DMS153 treated with DMSO at 0.1 percent for 48 hours (cell line): ENCODE data around the gene POLR1A.

Experiments used
- DNase-seq: peaks from one replicate; lab custom pipeline; 2025; ENCODE audit not compliant: unreplicated experiment; lab: John Stamatoyannopoulos, UW

POLR1A gene

DNA sequence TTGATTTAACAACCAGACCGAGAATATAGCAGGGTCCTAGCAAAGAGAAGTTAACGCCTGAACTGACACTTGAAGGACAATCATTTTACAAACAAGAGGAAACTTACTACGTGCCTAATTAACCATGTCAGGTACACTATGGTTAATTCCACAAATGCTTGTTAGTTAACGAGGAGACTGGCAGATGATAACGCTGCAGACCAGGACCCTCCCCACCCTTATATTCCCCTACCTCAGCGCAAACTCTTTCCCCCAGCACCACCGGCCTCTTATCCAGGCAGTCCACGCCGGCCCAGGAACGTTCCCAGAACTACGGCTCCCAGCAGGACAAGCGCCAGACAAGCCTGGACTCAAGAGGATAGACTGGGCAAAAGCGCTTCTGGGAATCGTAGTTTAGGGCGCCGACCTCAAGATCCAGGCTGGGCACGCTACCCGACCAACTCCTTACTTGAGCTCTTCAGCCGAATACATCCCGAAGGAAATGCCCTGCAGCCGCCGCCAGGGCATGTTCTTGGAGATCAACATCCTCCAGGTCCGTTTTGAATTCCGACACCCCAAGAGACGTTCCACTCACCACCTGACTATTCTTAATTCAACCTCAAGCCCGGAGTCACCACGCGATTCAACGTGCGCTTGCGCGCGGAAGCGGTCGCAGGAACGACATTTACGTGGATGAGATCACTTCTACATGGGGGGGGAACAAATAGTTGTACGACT is at the start of gene POLR1A:
POLR1A (minus strand) TSS at position 635 of the 717 bp plus-strand sequence; CDS start at position 525, 110 bp downstream.
- peak; percentile 87 for DNase-seq

DNA sequence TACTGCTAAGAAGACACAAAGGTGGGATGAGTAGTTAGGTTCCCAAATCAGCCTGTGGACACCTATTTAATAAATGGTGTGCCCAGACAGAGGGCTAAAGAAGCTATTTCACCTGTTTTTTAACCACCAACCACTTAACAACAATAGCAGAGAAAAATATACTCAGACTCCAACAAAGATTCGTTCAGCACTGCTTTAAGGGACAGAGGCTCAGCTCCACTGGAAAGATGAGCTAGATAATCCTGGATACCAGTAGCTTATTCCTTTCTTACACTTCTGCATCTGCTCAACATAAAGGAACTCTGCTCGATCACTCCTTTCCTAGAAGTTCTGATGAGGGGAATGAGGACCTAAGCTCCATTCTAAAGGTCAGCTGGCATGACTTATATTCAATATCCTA is 44.8 kb upstream of the POLR1A start:
- DNase-seq: no peak

DNA sequence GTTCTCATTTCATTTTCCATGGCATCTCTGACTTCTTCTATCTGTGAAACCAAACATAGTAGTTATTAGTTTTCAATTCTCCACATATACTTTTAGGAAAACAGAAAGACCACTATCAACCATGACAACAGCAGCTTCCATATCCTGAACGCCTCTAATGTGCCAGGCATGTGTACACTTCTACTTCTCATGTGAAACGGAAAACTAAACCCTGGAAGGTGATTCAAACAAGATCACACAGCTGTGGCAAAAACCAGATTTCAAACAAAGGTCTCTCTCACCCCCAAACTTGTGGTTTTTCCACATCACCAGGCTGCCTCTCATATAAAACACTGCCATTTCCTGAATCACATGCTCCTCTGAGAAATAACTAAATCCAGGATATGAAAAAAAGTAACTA is 42.1 kb upstream of the POLR1A start:
- DNase-seq: no peak

DNA sequence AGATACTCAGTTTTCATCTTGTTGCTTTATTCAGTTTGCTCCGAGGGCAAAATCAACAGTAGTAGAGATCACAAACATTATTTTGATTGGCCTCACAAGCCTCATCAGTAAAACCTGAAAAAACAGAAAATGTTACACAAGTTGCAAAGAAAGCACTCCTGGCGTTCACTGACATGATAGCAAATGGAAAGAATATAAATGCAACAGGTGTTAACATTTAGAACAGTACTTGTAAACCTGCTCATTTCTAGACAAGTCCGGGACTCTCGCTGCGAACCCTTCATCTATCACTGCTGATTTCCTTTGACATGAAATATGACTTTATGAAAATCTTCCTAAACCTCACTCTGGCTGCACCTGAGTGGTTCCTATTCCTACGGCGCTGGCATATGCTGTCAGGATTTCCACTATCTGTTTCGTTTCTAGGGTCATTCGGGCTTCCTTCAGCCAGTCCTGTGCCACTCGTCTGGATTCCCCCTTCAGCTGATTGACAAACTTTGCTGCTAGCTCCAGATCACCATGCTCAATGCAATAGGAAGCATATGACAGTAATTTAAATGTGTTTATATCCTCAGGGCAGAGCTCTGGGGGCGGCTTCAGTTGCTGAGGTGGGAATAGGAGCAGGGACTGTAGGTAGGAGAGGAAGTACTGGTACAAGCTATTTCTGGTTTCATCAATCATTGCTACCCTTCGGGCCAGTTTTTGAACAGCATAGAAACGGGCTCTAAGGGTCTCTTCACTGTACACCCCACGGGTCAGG is 38.4 kb upstream of the POLR1A start:
- DNase-seq: no peak

DNA sequence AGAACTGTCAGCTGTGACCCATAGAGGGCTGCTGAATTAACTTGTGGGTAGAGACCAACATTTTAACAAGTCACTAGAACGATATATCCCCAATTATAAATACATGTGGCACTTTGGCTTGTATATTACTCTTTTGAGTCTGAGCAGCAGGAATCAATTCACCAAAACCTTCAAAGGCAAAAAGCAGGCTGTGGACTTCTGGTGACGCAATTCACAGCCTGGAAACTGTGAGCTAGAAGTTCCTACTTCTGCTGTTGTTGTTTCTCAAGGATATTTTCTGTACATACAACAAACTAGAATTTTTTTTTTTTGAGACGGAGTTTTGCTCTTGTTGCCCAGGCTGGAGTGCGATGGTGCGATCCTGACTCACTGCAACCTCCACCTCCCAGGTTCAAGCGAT is 37.6 kb upstream of the POLR1A start:
- DNase-seq: no peak

DNA sequence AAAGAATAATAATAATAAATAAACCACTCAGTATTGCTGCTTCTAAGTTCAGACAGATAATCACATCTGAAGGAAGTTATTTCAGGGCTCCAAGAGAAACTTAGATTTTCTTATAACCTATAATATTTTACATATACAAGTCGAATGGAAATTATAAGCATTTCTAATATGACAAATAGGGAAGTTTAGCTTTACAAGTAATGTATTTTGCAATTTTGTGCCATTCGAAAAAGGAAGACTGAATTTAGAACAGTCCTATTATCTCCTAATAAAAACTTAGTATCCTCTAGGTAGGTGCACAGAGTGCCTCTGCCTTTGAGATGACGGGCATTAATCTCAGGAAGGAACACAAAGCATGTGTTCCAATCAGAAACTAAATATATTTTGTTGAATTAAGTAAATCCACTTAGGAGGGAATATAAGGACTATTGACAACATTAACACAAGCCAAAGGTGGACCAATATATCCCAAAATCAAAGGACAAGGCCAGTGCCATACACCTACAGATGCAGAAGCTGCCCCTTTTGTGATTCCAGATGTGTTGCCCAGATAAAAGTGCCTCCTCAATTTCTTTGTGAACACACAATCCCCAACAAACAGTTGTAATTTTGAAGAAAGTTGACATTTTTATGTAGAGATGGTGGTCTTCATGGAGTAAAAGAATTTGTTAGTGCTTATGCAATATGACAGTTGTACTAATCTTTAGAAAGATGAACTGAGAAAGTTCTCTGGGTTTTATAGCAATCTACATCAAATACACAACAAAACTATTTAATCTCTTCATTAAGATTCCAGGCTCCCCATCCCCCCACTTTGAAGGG is 37.0 kb upstream of the POLR1A start:
- no peak for DNase-seq

DNA sequence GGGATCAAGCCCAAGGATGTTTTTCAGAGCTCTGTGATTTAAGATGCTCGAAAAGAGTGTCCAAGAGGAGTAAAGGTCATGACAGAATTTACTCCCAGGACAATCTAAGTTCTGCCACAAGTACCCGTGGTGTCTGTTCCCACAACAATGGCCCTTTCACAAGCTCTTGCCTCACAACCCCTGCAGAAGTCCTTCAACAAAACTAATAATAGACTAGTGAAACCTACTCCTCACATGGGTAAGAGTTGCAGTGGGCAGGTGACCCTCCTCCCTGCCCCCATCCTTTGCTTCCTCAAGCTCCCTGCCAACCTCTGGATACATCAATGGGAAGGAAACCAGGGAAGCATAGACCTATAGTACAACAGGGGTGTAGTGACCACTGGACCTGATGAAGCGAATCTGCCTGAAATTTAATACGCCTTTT is 35.3 kb upstream of the POLR1A start:
- no peak for DNase-seq

DNA sequence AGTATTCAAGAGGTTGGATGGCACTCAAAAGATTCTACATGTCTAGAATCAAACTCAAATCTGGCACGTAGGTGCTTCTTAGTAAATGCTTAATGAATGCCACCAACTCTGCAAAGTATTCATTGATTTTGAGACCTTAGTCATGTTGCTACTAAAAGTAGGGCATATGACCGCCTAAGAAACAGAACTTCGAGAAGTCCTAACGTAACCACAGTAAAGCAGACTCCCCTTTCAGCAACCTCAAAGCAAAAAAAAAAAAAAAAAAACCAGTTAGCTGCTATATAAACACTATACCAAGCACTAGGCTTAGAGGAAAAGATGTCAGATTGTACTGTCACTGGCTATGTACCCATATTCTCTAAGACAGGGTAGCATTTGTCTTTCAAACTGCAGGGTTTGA is 34.3 kb upstream of the POLR1A start:
- DNase-seq: no peak

DNA sequence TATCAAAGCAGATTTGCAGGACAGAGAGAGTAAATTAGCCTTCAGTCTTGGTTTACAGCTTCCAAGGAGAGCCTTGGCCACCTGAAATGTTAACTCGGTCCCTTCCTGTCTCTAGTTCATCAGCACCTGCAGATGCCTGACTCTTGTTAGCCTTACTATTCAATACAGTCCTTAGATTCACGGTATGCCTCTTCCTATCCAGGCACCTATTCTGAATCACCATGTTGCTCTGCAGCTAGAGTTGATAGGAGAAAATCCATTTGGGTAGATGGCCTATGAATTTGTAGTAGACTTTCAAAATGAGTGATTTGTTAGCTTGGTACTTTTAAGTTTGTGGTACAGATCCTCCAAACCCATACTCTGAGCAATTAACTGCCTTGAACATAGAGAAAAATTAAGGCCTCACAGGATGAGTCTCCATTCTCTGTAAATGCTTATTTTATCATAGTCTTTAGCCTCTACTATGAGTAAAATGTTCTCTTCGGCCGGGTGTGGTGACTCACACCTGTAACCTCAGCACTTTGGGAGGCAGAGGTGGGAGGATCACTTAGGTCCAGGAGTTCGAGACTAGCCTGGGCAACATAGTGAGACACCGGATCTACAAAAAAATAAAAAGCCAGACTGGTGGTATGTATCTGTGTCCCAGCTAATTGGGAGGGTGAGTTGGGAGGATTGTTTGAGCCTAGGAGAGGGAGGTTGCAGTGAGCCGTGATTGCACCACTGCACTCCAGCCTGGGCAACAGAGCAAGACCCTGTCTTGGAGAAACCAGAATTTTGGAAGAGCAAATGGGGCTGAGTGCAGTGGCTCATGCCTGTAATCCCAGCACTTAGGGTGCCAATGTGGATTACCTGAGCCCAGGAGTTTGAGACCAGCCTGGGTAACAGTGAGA is 33.3 kb upstream of the POLR1A start:
- DNase-seq: no peak

DNA sequence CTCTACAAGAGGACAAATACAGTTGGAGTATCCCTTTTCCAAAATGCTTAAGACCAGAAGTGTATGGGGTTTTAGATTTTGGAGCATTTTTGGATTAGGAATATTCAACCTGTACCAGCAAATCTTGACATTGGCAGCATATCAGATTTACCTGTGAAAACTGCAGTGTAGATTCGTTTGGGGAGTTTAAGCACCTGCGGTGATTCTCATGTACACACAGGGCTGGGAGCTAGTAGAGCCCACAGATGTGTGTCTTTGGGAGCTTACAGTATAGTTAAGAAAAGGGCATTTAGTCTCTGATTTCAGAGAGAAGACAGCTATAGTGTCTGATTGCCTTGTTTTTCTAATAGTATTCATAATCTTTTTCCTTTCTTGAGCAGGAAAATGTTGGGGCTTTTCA is 30.5 kb upstream of the POLR1A start:
- DNase-seq: no peak

DNA sequence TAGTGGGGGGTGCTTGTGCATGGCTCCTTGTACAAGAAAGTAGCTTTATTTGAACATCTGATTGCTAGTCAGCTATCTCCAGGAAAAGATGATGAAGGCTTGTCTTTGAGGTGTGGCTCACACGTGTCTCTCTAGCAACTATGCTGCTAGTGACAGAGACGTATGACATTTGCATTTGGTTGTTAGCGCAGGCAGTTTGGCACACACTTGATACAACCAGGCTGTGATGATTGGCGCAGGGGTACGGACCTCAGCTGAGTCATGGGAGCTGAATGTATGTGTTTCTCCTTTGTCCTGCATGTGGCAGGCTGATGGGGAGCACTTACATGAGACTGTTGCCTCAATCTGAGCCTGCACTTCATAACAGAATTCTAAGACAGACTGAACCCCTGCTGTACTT is 30.0 kb upstream of the POLR1A start:
- DNase-seq: no peak

DNA sequence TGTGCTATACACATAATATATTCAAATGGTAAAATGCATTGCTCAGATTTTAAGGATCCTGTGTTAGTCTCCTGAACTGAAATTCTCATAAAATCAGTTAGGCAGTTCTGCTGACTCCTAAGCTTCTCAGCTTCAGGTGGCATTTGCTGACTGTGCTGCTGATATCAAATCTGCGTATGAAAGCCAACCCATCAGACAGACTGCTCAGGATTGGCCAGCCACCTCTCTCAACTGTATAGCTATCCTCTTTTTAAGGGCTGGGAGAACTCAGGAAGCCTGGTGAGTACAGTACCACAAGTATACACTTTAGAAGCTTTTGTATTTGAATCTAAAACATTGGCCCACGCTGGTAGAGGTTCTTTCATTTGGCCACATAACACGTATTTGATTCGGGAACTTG is 29.0 kb upstream of the POLR1A start:
- DNase-seq: no peak

DNA sequence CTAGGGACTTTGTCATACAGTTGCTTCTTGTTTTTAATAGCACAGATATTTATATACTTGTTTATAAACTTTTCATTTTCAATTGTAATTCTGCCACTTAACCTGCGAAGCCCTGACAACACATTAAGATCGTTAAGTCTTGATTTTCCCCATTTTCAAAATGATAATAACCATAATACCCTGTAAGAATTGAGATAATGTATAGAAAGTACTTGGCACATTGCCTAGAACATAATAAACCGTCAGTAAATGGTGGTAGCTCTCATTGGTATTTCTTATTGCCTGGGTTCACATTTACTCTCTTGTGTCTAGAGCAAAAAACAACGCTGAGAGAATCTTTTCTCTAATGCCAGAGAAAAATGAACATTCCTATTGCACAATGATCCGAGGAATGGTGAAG is 19.0 kb upstream of the POLR1A start:
- no peak for DNase-seq

DNA sequence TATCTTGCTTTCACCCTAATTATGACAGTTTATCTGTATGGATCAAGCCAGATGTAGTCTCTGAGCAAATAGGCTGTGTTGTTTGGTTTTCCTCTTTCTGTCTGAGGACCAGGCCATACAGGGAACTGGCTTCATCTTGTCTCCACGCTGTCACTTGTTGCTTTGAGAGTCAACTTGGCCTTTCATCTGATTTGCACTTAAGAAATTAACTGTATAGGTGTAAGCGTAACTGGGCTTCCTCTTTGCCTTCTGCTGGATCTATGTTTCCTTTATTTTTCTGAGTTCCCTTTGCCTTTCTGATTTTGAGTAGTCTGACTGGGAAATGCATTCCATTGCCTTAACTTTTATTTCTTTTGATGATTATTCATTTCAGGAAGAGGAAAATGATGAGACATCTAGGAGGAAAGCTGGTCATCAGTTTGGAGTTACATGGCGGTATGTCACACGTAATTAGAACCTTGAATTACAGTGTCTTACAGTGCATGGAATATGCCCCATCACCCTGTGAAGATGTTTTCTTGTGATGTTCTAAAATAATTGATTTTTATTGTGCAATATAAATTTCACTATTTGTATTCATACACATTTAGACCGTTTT is 17.7 kb upstream of the POLR1A start:
- DNase-seq: no peak

DNA sequence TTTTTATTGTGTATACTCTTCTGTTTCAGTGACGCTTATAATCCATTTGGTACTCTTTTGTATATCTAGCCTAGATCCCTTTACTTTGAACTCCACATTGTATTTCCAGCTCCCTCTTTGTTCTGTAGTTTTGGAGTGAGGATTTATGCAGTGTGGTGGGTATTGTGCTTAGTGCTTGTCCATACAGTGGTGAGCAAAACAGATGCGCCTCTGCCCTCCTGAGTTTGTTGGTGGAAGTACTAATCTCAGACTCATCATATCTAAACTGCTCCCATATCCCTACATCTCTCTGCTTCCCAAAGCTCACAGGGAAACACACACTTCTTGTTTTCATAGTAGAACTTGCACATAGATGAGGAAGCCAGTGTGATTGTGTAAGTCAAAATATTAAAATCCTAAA is 12.4 kb upstream of the POLR1A start:
- DNase-seq: no peak

DNA sequence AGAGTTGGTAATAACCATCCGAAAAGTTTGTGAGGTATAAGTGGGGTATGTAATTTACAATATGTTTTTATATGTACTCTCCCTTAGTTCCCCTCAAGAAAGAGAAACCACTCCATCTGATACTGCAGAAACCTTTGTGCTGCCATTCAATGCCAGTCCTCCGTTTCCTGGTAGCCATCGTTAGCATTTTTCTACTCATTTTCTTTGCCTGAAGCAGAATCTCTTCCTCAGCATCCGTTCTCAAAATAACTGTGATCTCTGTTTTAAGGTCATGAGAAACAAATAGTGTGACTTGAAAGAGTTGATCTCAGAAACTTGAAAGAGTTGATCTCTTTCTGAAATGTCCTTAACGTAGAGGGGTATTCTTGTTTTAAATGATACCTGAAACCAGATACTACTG is 1.3 kb upstream of the POLR1A start:
- no peak for DNase-seq

DNA sequence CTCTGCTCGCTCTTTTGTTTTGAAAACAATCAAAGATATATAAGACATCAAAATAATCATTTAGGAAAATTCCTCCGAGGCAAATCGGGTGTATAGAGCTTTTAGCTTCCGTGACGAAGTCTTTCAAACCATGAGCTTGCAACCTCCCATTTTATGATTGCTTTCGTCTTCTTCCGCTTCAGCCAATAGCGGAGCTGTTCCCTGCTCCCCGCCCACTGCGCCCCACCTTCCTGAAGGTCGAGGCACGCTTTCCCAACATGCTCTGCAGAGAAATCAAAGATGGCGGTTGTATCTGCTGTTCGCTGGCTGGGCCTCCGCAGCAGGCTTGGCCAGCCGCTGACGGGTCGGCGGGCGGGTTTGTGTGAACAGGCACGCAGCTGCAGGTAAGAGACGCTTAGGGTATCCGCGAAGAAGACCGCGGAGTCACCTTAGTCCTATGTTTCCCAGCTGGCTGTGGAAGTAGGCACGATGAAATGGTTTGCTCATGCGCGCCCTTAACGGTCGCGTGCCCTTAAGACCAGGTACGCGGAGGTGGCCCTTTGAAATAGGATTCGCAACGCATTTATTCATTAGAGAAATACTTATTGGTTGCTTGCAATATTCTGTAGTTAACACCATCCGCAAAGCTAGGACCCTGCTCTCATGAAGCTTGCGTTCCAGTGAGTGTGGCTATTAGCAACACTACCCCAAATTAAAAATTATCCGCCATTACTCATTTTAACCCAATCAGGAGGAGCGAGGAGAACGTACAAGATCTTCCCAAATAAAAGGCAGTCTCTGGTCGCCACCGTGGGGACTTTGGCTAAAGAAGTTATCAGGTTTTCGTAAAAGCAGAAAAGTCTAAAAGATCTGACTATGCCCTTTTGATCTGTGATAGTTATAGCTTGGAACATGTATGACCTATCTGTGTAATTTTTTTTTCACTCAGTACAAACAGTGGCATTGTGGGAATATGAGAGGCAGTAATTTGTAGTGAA is 571 bp upstream of the POLR1A start, which contains the start of gene PTCD3:
PTCD3 (plus strand) TSS at position 267 of the 977 bp plus-strand sequence; CDS start at position 280, 13 bp downstream.
- DNase-seq: peak; percentile 89

DNA sequence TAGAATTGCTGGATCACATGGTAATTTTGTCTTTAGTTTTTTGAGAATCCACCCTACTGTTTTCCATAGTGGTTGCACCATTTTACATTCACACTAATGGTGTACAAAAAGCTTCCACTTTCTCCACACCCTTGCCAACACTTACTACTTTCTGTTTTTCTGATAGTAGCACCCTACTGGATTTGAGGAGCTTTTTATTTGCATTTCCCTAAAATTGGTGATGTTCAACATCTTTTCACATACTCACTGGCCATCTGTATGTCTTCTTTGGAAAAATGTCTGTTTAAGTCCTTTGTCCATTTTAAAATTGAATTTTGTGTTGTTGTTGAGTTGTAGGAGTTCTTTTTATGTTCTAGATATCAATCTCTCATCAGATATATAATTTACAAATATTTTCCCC is 3.5 kb downstream of the POLR1A start:
- DNase-seq: no peak

DNA sequence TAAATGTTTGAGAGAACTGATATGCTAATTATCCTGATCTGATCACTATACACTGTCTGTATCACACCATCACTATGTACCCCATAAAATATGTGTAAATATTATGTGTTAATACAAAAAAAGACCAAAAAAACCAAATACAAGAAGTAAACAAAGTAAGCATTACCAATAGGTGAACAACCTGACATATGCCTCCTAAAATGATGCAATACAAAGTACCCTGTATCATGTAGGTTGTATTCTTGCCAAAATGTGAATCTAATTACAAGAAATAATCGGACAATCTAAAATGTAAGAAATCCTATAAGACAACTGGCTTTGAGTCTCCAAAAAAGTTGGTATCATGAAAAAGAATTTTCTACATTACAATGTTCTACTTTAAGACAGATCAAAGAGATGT is 7.8 kb downstream of the POLR1A start:
- no peak for DNase-seq
